Endothelial cell of umbilical vein (primary cell): ENCODE results near the gene PSMB4. TPM values are rescaled to one million over a fixed set of nuclear protein-coding genes. Genes with fewer than 3 reads are reported as not detected.

Source experiments
- BruUV-seq: library from RNA; stranded (reverse); fragments of 400-500 nt; replicated peaks from 2 replicates; lab custom pipeline; 2021; lab: Mats Ljungman, UMichigan
- CTCF ChIA-PET: fragments of 300-600, 350-600 bp; sonication (Branson Sonifier 250); formaldehyde crosslinking; loops from one replicate; lab custom pipeline; 2021; ENCODE audit warnings: antibody characterized with exemption, inconsistent platforms; lab: Charles Lee
- POLR2A ChIA-PET: fragments of 300-600, 350-600 bp; sonication (Branson Sonifier 250); formaldehyde crosslinking; loops from one replicate; lab custom pipeline; 2021; ENCODE audit warnings: antibody characterized with exemption, inconsistent platforms; lab: Charles Lee
- DNase-seq: peaks from one replicate; pipeline ENCODE4 v3.0.0-alpha.2; 2011; ENCODE audit warnings: low read depth, low spot score
- FAIRE-seq: peaks from 2 replicates; lab custom pipeline; 2011; peaks lifted over from hg19 to GRCh38; lab: Jason Lieb, UNC
- H2AFZ ChIP-seq: 2 replicates; pipeline ENCODE4 v1.6.0; 2012; ENCODE audit warnings: low read depth, low read length, control low read depth, inconsistent platforms
- H3K27ac ChIP-seq: 2 replicates; pipeline ENCODE4 v1.5.1; 2011; ENCODE audit warnings: low read depth, mild to moderate bottlenecking, control low read depth, low read length, moderate library complexity; ENCODE audit not compliant: insufficient read depth
- H3K27me3 ChIP-seq, 2 experiments: 2 replicates each; pipeline versions ENCODE4 v1.6.0 to v1.6.1; 2011; ENCODE audit warnings: low read length in 2 of 2, mixed read lengths in 1 of 2; ENCODE audit not compliant: control insufficient read depth in 2 of 2, insufficient read depth in 2 of 2
- H3K36me3 ChIP-seq, 2 experiments: 2 replicates in 1 of 2; 3 replicates in 1 of 2; pipeline ENCODE4 v1.5.1; 2011; ENCODE audit warnings: low read length in 2 of 2, mild to moderate bottlenecking in 1 of 2, moderate library complexity in 1 of 2; ENCODE audit not compliant: control insufficient read depth in 2 of 2, insufficient read depth in 2 of 2; ENCODE audit errors: extremely low read depth in 1 of 2
- H3K4me1 ChIP-seq: 3 replicates; pipeline ENCODE4 v1.5.1; 2011; ENCODE audit warnings: mild to moderate bottlenecking, low read length; ENCODE audit not compliant: control insufficient read depth, insufficient read depth; ENCODE audit errors: extremely low read depth
- H3K4me2 ChIP-seq: 2 replicates; pipeline ENCODE4 v1.6.1; 2011; ENCODE audit warnings: low read length, control low read depth, mixed read lengths; ENCODE audit not compliant: insufficient read depth
- H3K4me3 ChIP-seq, 3 experiments: fragments of 200-600 bp in 1 of 3; sonication (generic), shearing (Covaris generic) in 1 of 3; replicated peaks in 1 of 3; 2 replicates each; pipeline ENCODE4 v1.5.1; 2011 to 2016; ENCODE audit warnings: control low read depth in 3 of 3, low read length in 3 of 3, mild to moderate bottlenecking in 2 of 3, inconsistent platforms in 1 of 3, low read depth in 1 of 3, moderate library complexity in 1 of 3; ENCODE audit not compliant: insufficient read depth in 1 of 3
- H3K79me2 ChIP-seq: 2 replicates; pipeline ENCODE4 v1.6.0; 2012; ENCODE audit warnings: low read length, inconsistent platforms; ENCODE audit not compliant: control insufficient read depth, insufficient read depth
- H3K9ac ChIP-seq: replicated peaks from 2 replicates; pipeline ENCODE3; 2011; ENCODE audit warnings: low read length, control low read depth; ENCODE audit not compliant: insufficient read depth; ENCODE audit errors: extremely low read depth
- H3K9me1 ChIP-seq: replicated peaks from 3 replicates; pipeline ENCODE4 v1.6.0; 2011; ENCODE audit warnings: mild to moderate bottlenecking, low read length; ENCODE audit not compliant: control insufficient read depth, insufficient read depth; ENCODE audit errors: extremely low read depth
- H3K9me3 ChIP-seq: replicated peaks from 2 replicates; pipeline ENCODE4 v1.5.1; 2012; ENCODE audit warnings: low read length, inconsistent platforms; ENCODE audit not compliant: control insufficient read depth, insufficient read depth
- H4K20me1 ChIP-seq: replicated peaks from 2 replicates; pipeline ENCODE3; 2011; ENCODE audit warnings: mild to moderate bottlenecking, low read length; ENCODE audit not compliant: control insufficient read depth, insufficient read depth; ENCODE audit errors: extremely low read depth
- CTCF ChIP-seq, 2 donors: IDR thresholded peaks; 1 replicate in 1 of 2; 2 replicates in 1 of 2; pipeline ENCODE4 v1.5.1; 2011; ENCODE audit warnings: low read length in 2 of 2, mild to moderate bottlenecking in 2 of 2, moderate library complexity in 2 of 2, control low read depth in 1 of 2, inconsistent platforms in 1 of 2, low read depth in 1 of 2; ENCODE audit not compliant: insufficient read depth in 1 of 2; ENCODE audit errors: extremely low read depth in 1 of 2
- EZH2 ChIP-seq: IDR thresholded peaks from 2 replicates; pipeline ENCODE4 v1.6.1; 2012; ENCODE audit warnings: borderline replicate concordance, low read depth, mild to moderate bottlenecking, moderate library complexity, low read length, inconsistent platforms; ENCODE audit not compliant: severe bottlenecking
- FOS ChIP-seq: IDR thresholded peaks from 2 replicates; pipeline ENCODE4 v1.6.1; 2011; ENCODE audit warnings: mild to moderate bottlenecking, low read length, moderate library complexity, borderline replicate concordance; ENCODE audit not compliant: insufficient read depth
- GATA2 ChIP-seq: IDR thresholded peaks from 2 replicates; pipeline ENCODE4 v1.7.0; 2011; ENCODE audit warnings: low read depth, mild to moderate bottlenecking, moderate library complexity, mixed read lengths, low read length; ENCODE audit not compliant: insufficient read length, insufficient read depth
- JUN ChIP-seq: IDR thresholded peaks from 2 replicates; pipeline ENCODE4 v1.6.1; 2011; ENCODE audit warnings: borderline replicate concordance, low read depth; ENCODE audit not compliant: insufficient read length, insufficient read depth
- MYC ChIP-seq: IDR thresholded peaks from one replicate; pipeline ENCODE4 v1.6.1; 2011; ENCODE audit warnings: mild to moderate bottlenecking, low read depth, low read length
- POLR2A ChIP-seq: IDR thresholded peaks from 2 replicates; pipeline ENCODE4 v1.6.1; 2012; ENCODE audit warnings: low read depth, mild to moderate bottlenecking, control low read depth, low read length
- POLR2AphosphoS5 ChIP-seq: IDR thresholded peaks from 2 replicates; pipeline ENCODE4 v1.6.1; 2012; ENCODE audit warnings: low read depth, mild to moderate bottlenecking, control low read depth, low read length, moderate library complexity; ENCODE audit not compliant: insufficient read depth
- dilution Hi-C: fragments of 300-500 bp; cut with MboI; formaldehyde crosslinking; loops from one replicate; pipeline ENCODE4 v1.15.0; 2019; ENCODE audit warnings: low sequenced_read_pairs; ENCODE audit not compliant: extremely low pct_ligation_motif_present
- intact Hi-C: fragments of 100-400 bp; cut with micrococcal nuclease; formaldehyde crosslinking; loops from one replicate; pipeline ENCODE4 v1.10.0; 2022
- polyA plus RNA-seq, 4 experiments: library from polyadenylated mRNA; depleted of rRNA in 3 of 4; stranded (reverse) in 3 of 4; unstranded in 1 of 4; fragments of >200 nt; gene quantifications; 2 replicates each; pipeline versions ENCODE4 v1.2.1 to v1.2.3, GENCODE V29; 2011 to 2012; ENCODE audit warnings: missing spikeins in 1 of 4
- total RNA-seq: library from RNA; stranded (reverse); gene quantifications from 2 replicates; pipeline ENCODE4 v1.2.3, GENCODE V29; 2021
- TF ChIP-seq, protein P1 (sequence below): IDR thresholded peaks from 2 replicates; pipeline ENCODE4 v1.6.1; 2011; ENCODE audit not compliant: insufficient read depth, insufficient read length

The PSMB4 gene
- total and polyA plus RNA-seq, 2 donors (not counting 3 experiments of a cell fraction or from before 2014, with no cell fraction given) = 335 to 835 TPM

GRCh38 chr1:151361883-151362282, 37.5 kb upstream of the PSMB4 start:
- H3K36me3 ChIP-seq = no peaks in the 10 kb centered on the region
- H3K4me3 ChIP-seq = no peak overlapping the region
- intact Hi-C loops (no loop called here), dilution Hi-C loops (no loop called here)
- no peaks in the 10 kb centered on the region for H3K9me3 ChIP-seq
- H3K9me1 ChIP-seq = no peaks in the 10 kb centered on the region
- H2AFZ ChIP-seq = no peak overlapping the region
- no TSS peak for BruUV-seq
- ChIA-PET CTCF (no interaction called here), POLR2A (interaction anchor here (0.6 kb wide), 2 partner anchors 9 to 77 kb away, joined by 3 read pairs; no protein-coding TSS in a partner anchor)
- H4K20me1 ChIP-seq = no peaks in the 10 kb centered on the region
- no peak overlapping the region for H3K9ac ChIP-seq
- H3K4me1 ChIP-seq = no peaks in the 10 kb centered on the region
- no peak for FAIRE-seq
- no peaks in the 10 kb centered on the region for H3K27me3 ChIP-seq
- TF ChIP-seq CTCF (IDR thresholded peaks at IDR 0.05; ENCODE audit: extremely low read depth in 1 of 2, insufficient read depth in 1 of 2, low read depth in 1 of 2, low read length in 2 of 2) (no peak), JUN (no peak), MYC (no peak), EZH2 (no peak), POLR2A (no peak), POLR2AphosphoS5 (no peak), GATA2 (no peak), FOS (no peak)
- TF ChIP-seq, protein P1, sequence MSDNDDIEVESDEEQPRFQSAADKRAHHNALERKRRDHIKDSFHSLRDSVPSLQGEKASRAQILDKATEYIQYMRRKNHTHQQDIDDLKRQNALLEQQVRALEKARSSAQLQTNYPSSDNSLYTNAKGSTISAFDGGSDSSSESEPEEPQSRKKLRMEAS = no peak
- no peak overlapping the region for H3K27ac ChIP-seq
- H3K4me2 ChIP-seq = no peak overlapping the region
- no peaks in the 10 kb centered on the region for H3K79me2 ChIP-seq
- no peak for DNase-seq
